HG03469 (cell line): Measurements from ENCODE around the gene DYSF.

Experiments used
- ATAC-seq: cut with Tn5 transposase; IDR thresholded peaks from one replicate; pipeline ENCODE4 v1.9.1; 2021; ENCODE audit warnings: mild to moderate bottlenecking, moderate library complexity, moderate number of reproducible peaks; ENCODE audit not compliant: unreplicated experiment

The DYSF gene

GRCh38 chr2:71697106-71698004 lies 244.0 kb downstream of the DYSF start:
- ATAC-seq = no peak

- ATAC-seq = no peak
These were observed 246.1 kb downstream of the DYSF start for GRCh38 chr2:71699428-71699827.

- ATAC-seq = no peak
These were observed 246.8 kb downstream of the DYSF start for GRCh38 chr2:71700041-71700657.

- no peak for ATAC-seq
These were observed 247.5 kb downstream of the DYSF start for GRCh38 chr2:71700658-71701397.

DNA sequence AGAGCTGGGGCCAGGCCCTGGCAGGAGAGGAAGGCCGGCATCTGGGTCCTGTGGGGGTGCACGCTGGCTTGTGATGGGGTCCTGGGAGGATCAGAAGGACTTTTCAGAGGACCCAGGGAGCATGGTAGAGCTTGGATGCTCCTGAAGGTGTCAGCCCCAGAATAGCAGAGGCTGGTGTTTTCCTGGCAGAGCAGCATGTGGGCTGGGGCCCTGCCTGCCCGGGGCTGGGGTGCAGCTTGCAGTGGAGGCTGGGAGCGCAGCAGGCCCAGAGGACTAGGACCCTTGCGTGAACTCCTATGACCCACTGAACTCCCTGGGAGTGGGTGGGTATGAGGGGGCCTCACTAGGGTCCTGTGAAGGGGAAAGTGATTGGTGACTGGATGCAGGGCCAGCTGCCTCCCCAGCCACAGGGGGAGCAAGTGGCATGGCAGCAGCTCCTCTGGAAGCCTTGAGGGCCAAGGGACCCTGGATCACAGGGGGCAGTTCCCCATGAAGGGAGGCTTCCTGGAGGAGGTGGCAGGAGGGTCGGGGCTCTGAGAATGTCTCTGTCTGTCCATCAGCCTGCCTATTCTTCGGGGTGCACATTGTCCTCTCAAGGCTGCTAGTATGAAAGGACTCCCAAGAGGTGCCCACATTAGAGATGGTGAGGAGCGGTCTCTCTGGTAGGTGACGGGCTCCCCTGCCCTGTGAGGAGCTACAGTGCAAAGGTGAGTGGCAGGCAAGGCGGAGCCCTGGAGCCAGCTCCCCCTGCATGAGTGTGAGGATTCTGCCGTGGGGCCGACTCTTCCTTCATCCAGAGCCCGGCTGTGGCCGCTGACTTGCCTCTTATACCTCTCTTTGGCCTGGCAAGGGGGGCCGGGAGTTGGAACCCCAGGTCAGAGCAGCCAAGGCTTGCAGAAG lies 249.0 kb downstream of the DYSF start:
- no peak for ATAC-seq

DNA sequence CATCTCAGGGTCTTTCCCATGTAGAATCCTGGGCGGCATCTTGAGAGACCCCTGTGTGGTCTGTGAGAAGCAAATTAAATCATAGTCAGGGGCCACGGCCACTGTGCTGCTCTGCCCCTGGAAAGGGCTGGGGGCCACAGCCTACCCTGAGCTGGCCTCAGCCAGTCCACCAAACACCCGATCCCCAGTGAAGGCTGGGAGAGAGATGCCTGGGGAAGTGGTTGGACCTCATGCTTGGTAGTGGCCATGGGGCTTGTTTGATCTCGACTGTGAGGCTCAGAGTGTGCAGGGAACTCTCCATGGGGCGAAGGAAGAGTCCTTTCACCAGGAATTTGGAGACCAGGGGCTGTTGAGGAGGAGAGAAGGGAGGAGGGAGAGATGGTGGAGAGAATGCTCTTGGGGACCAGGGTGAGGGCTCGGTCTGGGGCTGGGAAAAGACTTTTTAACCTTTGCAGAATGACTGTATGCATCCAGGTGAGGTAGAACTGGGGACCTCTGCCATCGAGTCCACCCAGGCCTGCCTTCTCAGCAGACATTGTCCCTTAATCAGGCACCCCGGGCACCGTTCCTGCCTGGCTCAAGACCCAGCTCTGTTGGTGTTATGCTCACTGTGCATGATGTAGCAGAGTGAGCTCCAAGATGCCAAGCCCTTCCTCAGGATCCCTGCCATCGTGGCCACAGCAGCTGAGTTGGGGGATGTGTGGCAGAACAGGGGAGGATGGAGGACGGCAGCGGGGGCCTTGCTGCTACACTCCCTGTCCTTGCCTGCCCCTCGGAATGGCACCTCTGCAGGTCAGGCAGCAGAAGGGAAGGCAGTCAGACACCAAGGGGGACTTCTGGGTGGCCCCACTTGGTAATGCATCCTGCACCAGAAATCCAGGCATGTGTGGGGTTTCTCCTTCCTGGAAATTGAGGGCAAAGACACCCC lies 249.9 kb downstream of the DYSF start:
- no peak for ATAC-seq

DNA sequence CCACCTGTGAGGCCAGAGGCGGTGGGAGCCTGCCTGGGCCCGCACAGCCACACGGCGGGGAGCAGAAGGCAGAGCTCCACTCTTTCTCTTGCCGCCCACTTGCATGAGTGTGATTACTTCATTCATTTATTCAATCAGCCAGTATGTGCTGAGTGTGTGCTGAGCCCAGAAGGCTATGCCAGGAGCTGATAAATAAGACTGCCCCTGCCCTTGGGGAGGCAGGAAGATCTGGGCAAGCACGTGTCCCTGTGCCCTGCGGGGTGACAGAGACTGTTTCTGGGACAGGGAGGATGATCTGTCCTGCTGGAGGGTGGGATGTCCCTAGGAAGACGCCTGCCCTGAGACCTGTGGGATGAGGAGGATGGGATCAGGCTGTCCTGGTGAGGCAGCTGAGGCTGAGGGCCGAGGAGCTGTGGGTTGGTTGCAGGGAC lies 250.8 kb downstream of the DYSF start:
- ATAC-seq = no peak

DNA sequence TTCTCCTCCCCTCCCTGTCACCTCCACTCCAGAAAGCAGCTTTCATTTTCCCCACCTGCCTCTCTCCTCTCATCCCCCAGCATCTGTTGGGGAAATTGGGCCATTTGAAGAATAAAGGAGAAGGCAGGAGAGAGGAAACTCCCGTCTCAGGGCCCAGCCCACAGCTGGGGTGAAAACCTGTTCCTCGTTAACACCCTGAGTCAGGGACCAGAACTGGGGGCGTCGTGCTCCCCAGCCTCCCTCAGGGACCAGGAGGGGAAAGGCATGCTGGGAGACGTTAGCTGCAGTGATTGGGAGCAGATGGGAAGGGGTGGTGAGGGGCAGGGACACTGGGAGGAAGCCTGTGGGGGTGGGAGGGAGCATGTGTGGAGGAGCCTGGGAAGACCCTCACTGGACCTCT lies 251.3 kb downstream of the DYSF start:
- no peak for ATAC-seq

DNA sequence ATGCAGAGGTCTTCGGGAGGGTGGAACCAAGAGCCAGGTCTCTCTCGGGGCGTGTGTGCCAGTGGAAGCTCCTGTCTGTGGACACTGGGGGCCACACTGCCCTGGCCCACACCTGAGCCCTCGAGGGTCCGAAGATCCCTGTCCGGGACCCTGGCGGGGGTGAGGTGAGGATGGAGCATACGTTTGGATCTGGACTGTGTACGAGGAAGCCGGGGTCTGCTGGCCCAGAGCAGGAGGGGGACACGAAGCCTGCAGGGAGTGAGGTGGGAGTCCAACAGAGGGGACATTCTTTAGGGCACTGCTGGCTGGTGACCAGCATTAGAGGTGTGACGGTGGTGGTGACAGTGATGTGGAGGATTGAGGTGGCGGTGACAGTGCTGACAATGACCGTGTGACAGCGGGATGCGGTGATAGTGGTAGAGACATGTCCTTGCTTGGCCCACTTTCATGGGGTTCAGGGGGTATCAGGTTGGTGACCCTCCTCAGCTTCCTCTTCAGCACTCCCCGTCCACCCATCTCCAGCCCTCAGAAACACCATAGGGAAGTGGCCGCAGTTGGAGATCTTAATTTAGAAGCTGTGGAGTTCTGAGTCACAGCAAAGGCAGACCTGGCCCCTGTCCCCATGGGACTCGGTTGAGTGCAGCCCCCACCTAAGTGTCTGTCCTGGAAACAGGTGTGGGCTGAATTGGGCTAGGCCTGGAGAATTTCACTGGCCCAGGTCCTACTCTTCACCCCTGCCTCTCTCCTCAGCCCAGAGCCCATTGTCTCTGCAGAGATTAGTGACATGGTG lies 252.0 kb downstream of the DYSF start:
- ATAC-seq = no peak

DNA sequence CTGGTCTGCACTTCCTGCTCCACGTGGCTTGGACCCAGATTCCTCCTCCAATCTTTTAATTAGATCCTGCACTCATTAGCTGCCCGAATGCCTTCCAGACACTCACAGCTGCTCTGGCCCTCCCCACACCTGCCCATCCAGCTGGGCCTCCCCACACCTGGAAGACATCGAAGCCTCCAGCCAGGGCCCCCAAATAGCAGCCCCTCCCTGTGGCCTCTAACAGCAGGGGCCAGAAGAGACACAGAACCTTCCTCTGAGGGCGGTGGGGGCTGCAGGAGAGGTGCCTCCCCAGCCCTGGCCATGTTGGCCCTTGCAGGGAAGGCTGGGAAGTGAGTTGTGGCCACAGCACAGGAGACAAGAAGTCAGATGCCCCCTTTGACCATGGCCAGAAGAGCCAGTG lies 252.8 kb downstream of the DYSF start:
- ATAC-seq = no peak

DNA sequence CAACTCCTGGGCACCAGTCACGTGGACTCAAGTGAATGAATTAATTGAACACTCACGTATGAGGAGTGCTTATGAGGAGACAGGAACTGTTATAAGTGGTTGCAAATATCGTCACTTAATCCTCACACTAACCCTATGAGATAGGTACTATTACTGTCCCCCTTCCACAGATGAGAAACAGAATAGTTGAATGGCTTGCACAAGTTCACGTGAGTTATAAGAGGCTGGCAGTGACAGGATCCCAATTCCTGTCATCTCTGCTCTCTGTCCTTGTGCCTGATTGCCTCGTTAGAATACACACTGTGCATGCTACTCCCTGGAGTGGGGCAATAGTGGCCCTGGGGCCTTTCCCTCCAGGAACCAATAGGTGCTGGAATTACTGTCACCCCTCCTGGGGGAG lies 253.5 kb downstream of the DYSF start:
- ATAC-seq = no peak

GRCh38 chr2:71710367-71711132 lies 257.2 kb downstream of the DYSF start:
- ATAC-seq = no peak

- no peak for ATAC-seq
These were observed 257.9 kb downstream of the DYSF start for GRCh38 chr2:71711133-71711855.

DNA sequence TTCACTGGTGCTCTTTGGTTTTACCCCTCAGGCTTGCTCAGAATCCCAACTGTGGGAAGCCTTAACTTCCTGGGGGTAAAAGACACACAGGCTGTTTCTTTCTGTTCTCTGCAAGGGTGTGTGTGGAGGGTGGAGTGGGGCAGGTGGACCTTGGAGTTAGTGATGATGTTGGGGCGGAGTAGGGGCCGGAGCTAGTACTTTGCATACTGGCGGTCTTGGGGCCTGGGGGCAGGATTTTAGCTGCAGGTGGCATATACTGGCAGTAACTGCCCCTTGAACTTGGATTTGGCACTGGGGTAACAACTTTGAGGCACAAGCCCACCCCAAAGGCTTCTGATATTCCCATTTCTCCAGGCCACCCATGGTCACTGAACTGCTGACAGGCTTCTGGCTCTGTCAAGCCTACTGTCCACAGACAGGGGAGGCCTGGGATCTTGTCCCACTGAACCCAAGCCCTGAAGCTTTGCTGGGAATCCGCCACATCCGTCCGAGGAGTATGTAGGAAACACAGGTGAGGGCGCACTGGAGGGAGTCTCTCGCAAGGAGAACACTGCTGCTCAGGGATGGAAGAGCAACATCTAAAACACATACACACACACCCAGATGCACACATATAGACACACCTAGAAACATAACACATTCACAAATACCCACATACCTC lies 258.9 kb downstream of the DYSF start:
- no peak for ATAC-seq

DNA sequence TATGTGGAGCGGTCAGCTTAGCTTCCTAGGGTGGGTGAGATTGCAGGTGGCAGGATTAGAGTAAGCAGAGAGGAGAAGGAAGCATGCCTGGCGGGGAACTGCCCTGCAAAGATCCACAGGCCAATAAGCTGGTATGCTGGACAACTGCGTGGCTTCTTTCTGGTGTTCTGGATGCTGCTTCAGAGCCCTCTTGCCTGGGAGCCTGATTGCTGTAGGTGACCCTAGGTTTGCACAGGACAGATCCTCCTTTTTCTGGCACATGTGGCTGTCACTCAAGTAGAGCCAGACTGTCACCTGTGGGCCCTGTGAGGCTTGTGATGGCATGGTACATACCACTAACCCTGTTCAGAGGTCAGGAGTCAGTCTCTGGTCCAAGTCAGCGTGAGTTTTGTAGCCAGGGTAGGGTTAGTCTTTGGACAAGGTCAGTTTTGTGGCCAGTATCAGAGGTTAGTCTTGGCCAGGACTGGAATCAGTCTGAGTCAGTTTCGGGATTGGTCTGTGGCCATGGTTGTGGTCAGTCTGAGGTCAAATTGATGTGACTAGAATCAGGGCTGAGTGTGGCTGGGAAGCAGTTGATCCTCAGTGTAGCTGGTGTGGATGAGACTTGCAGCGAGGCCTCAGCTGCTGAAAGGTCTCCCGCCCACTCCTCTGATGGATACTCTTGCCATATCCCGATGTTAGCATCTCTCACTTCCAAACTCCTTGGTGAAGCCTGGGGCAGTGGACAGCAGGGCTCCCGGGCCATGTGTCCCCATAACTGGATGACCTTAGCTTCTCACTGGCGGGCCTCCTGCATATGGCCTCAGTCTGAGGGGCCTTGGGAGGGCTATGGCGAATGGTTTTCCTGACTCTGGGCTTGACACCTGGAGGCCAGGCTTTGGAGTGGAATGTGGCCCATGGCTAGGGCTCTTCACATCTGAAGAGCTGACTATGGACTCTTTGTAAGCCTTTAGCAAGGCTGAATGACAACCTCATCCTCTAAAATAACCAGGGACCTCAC lies 260.5 kb downstream of the DYSF start:
- ATAC-seq = no peak
